HCT116 (cell line): Measurements from ENCODE around the gene ZNF432. TPM values are rescaled to one million over a fixed set of nuclear protein-coding genes. Genes with fewer than 3 reads are reported as not detected.

Source experiments
- ATAC-seq: fragments of 200-7000 bp; cut with Tn5 transposase; 2 replicates; pipeline ENCODE4 v1.9.1; 2020; ENCODE audit warnings: mild to moderate bottlenecking, moderate library complexity
- BruUV-seq: library from RNA; stranded (reverse); fragments of 400-500 nt; replicated peaks from 2 replicates; lab custom pipeline; 2021; lab: Mats Ljungman, UMichigan
- CTCF ChIA-PET: fragments of 300-600 bp; sonication (Branson Sonifier 250); formaldehyde crosslinking; loops from one replicate; lab custom pipeline; 2021; ENCODE audit warnings: antibody characterized with exemption; lab: Charles Lee
- POLR2A ChIA-PET: fragments of 300-600, 350-600 bp; sonication (Branson Sonifier 250); formaldehyde crosslinking; loops from one replicate; lab custom pipeline; 2021; ENCODE audit warnings: antibody characterized with exemption; lab: Charles Lee
- RAD21 ChIA-PET, 2 experiments: fragments of 300-600 bp; sonication (Branson Sonifier 250); formaldehyde crosslinking; loops; one replicate each; lab custom pipeline; 2023; ENCODE audit warnings: low total read pairs in 2 of 2; ENCODE audit not compliant: uncharacterized antibody in 2 of 2, unreplicated experiment in 2 of 2, low non-redundant PET in 1 of 2; lab: Charles Lee
- DNase-seq: peaks from one replicate; pipeline ENCODE4 v3.0.0-alpha.2; 2010; ENCODE audit warnings: low read depth, low spot score
- H2AFZ ChIP-seq: fragments of 200-600 bp; shearing (Covaris generic), sonication (generic); 2 replicates; pipeline ENCODE4 v1.6.1; 2017; ENCODE audit warnings: low read depth, mixed run types, mixed read lengths, antibody characterized with exemption, low read length; ENCODE audit not compliant: poor library complexity, severe bottlenecking
- H3K27ac ChIP-seq: 2 replicates; pipeline ENCODE4 v1.5.1; 2012; ENCODE audit warnings: low read depth, low read length
- H3K27me3 ChIP-seq: fragments of 200-600 bp; sonication (generic); 2 replicates; pipeline ENCODE4 v1.6.1; 2016; ENCODE audit warnings: mixed run types, low read length, mixed read lengths; ENCODE audit not compliant: insufficient read depth
- H3K36me3 ChIP-seq, 2 experiments: fragments of 200-500 bp in 1 of 2; fragments of 200-600 bp in 1 of 2; sonication (Bioruptor generic) in 1 of 2; sonication (generic) in 1 of 2; 2 replicates each; pipeline versions ENCODE4 v1.5.1 to v1.6.1; 2014 to 2016; ENCODE audit warnings: low read length in 2 of 2, inconsistent platforms in 1 of 2, mixed read lengths in 1 of 2, mixed run types in 1 of 2; ENCODE audit not compliant: insufficient read depth in 2 of 2, control insufficient read depth in 1 of 2
- H3K4me1 ChIP-seq, 2 experiments: fragments of 200-600 bp in 1 of 2; sonication (generic) in 1 of 2; 2 replicates each; pipeline versions ENCODE4 v1.5.1 to v1.6.1; 2012 to 2017; ENCODE audit warnings: low read length in 2 of 2, inconsistent platforms in 1 of 2, mild to moderate bottlenecking in 1 of 2, mixed read lengths in 1 of 2, mixed run types in 1 of 2, moderate library complexity in 1 of 2; ENCODE audit not compliant: insufficient read depth in 2 of 2, control insufficient read depth in 1 of 2
- H3K4me2 ChIP-seq: fragments of 200-600 bp; sonication (generic); 2 replicates; pipeline ENCODE4 v1.6.1; 2017; ENCODE audit warnings: mixed run types, low read length, mixed read lengths
- H3K4me3 ChIP-seq, 2 experiments: fragments of 200-600 bp in 1 of 2; sonication (generic) in 1 of 2; replicated peaks in 1 of 2; 2 replicates each; pipeline ENCODE4 v1.5.1; 2011 to 2016; ENCODE audit warnings: low read length in 2 of 2, control low read depth in 1 of 2, low read depth in 1 of 2, mild to moderate bottlenecking in 1 of 2, mixed read lengths in 1 of 2, mixed run types in 1 of 2
- H3K79me2 ChIP-seq: fragments of 200-600 bp; sonication (generic); 2 replicates; pipeline ENCODE4 v1.6.1; 2017; ENCODE audit warnings: mild to moderate bottlenecking, mixed run types, low read length, moderate library complexity, mixed read lengths; ENCODE audit not compliant: insufficient read depth
- H3K9ac ChIP-seq: fragments of 200-600 bp; sonication (generic); 2 replicates; pipeline ENCODE4 v1.6.1; 2016; ENCODE audit warnings: low read length, mixed read lengths
- H3K9me2 ChIP-seq: fragments of 200-600 bp; sonication (generic), shearing (Covaris generic); 2 replicates; pipeline ENCODE4 v1.6.1; 2017; ENCODE audit warnings: mixed run types, mild to moderate bottlenecking, moderate library complexity; ENCODE audit not compliant: insufficient read depth
- H3K9me3 ChIP-seq, 2 experiments: fragments of 200-500 bp in 1 of 2; fragments of 200-600 bp in 1 of 2; sonication (Bioruptor generic) in 1 of 2; sonication (generic) in 1 of 2; 2 replicates each; pipeline ENCODE4 v1.6.1; 2014 to 2017; ENCODE audit warnings: low read length in 2 of 2, mixed read lengths in 2 of 2, inconsistent platforms in 1 of 2, low read depth in 1 of 2, mild to moderate bottlenecking in 1 of 2, mixed run types in 1 of 2, moderate library complexity in 1 of 2; ENCODE audit not compliant: control insufficient read depth in 1 of 2, insufficient read depth in 1 of 2
- H4K20me1 ChIP-seq: fragments of 200-600 bp; sonication (generic), shearing (Covaris generic); 2 replicates; pipeline ENCODE4 v1.6.1; 2017; ENCODE audit warnings: mixed run types, mild to moderate bottlenecking, moderate library complexity; ENCODE audit not compliant: insufficient read depth
- ATF3 ChIP-seq: IDR thresholded peaks from 2 replicates; pipeline ENCODE4 v1.6.1; 2012
- CBX3 ChIP-seq: IDR thresholded peaks from 2 replicates; pipeline ENCODE4 v1.6.1; 2012; ENCODE audit warnings: low read depth
- CEBPB ChIP-seq: IDR thresholded peaks from 2 replicates; pipeline ENCODE4 v1.6.1; 2012; ENCODE audit warnings: low read depth
- CTCF ChIP-seq, 3 experiments: fragments of 200-600 bp in 1 of 3; sonication (generic) in 1 of 3; IDR thresholded peaks in 2 of 3; conservative IDR thresholded peaks in 1 of 3; 2 replicates each; pipeline ENCODE4 v1.5.1; 2012 to 2017; ENCODE audit warnings: low read depth in 2 of 3, low read length in 2 of 3, antibody characterized with exemption in 1 of 3, borderline replicate concordance in 1 of 3, control low read depth in 1 of 3, mild to moderate bottlenecking in 1 of 3, mixed read lengths in 1 of 3, mixed run types in 1 of 3, moderate library complexity in 1 of 3; ENCODE audit not compliant: insufficient read depth in 1 of 3
- EGR1 ChIP-seq: IDR thresholded peaks from 2 replicates; pipeline ENCODE4 v1.6.1; 2012; ENCODE audit warnings: low read depth
- ELF1 ChIP-seq: IDR thresholded peaks from 2 replicates; pipeline ENCODE4 v1.6.1; 2012; ENCODE audit warnings: low read depth, borderline replicate concordance
- EZH2 ChIP-seq: fragments of 200-600 bp; sonication (generic); IDR thresholded peaks from 2 replicates; pipeline ENCODE4 v1.6.1; 2017; ENCODE audit warnings: antibody characterized with exemption, mixed run types
- EZH2phosphoT487 ChIP-seq: fragments of 200-600 bp; IDR thresholded peaks from 2 replicates; pipeline ENCODE4 v1.6.1; 2018; ENCODE audit warnings: antibody characterized with exemption, borderline replicate concordance
- FOSL1 ChIP-seq: IDR thresholded peaks from 2 replicates; pipeline ENCODE4 v1.6.1; 2012; ENCODE audit warnings: low read depth
- JUND ChIP-seq: IDR thresholded peaks from 2 replicates; pipeline ENCODE4 v1.6.1; 2012
- MAX ChIP-seq: IDR thresholded peaks from 2 replicates; pipeline ENCODE4 v1.6.1; 2012
- POLR2AphosphoS5 ChIP-seq: IDR thresholded peaks from 2 replicates; pipeline ENCODE4 v1.6.1; 2011; ENCODE audit warnings: mild to moderate bottlenecking, low read depth, low read length, moderate library complexity
- RAD21 ChIP-seq: IDR thresholded peaks from 2 replicates; pipeline ENCODE4 v1.6.1; 2012; ENCODE audit warnings: low read depth, mild to moderate bottlenecking
- REST ChIP-seq: IDR thresholded peaks from 2 replicates; pipeline ENCODE4 v1.6.1; 2012; ENCODE audit warnings: low read depth
- SIN3A ChIP-seq: IDR thresholded peaks from 2 replicates; pipeline ENCODE4 v1.6.1; 2012; ENCODE audit warnings: low read depth
- SP1 ChIP-seq: IDR thresholded peaks from 2 replicates; pipeline ENCODE4 v1.6.1; 2012; ENCODE audit warnings: low read depth
- SRF ChIP-seq: IDR thresholded peaks from 2 replicates; pipeline ENCODE4 v1.6.1; 2012; ENCODE audit warnings: low read depth
- TCF7L2 ChIP-seq: IDR thresholded peaks from 2 replicates; pipeline ENCODE4 v1.7.0; 2011; ENCODE audit warnings: borderline replicate concordance, inconsistent platforms; ENCODE audit not compliant: insufficient read depth, insufficient read length; ENCODE audit errors: extremely low read depth
- ZBTB33 ChIP-seq: IDR thresholded peaks from 2 replicates; pipeline ENCODE4 v1.6.1; 2011; ENCODE audit warnings: mild to moderate bottlenecking, low read length, moderate library complexity; ENCODE audit not compliant: insufficient replicate concordance; ENCODE audit errors: extremely low read depth
- ZNF274 ChIP-seq: fragments of 200-500 bp; sonication (Bioruptor generic); IDR thresholded peaks from 2 replicates; pipeline ENCODE4 v1.6.1; 2014; ENCODE audit warnings: mild to moderate bottlenecking, low read depth, low read length, inconsistent platforms
- intact Hi-C: fragments of 100-400 bp; cut with micrococcal nuclease; formaldehyde crosslinking; loops from 2 replicates; pipeline ENCODE4 v1.10.0; 2022
- total RNA-seq: library from RNA; stranded (reverse); gene quantifications from one replicate; pipeline ENCODE4 v1.2.1, GENCODE V29; 2021; ENCODE audit not compliant: unreplicated experiment

The ZNF432 gene
- total RNA-seq, 1 experiment from 2014 or later, result 0.64 TPM

- no TSS peak for BruUV-seq
- POLR2A ChIA-PET, result no interaction called here
Observed at GRCh38 chr19:52086481-52086880, 37.8 kb upstream of the ZNF432 start.

More at GRCh38 chr19:52086481-52086880, 37.8 kb upstream of the ZNF432 start:
- no peak overlapping the region for H3K27ac ChIP-seq
- H3K79me2 ChIP-seq, result no peaks in the 10 kb centered on the region
- H3K9ac ChIP-seq, result no peak overlapping the region
- H3K36me3 ChIP-seq, result no peaks in the 10 kb centered on the region
- intact Hi-C loops, result no loop called here
- no peaks in the 10 kb centered on the region for H3K27me3 ChIP-seq
- RAD21 ChIA-PET, result no interaction called here
- no peak overlapping the region for H2AFZ ChIP-seq
- H3K9me3 ChIP-seq, result peaks cover 11 to 15% of the 10 kb centered on the region in 2 experiments; a peak in 2 of 4 replicates
- TF ChIP-seq EZH2, result no peak
- TF ChIP-seq TCF7L2, result no peak
- TF ChIP-seq RAD21, result no peak
- no peak for TF ChIP-seq CEBPB
- TF ChIP-seq ELF1, result no peak
- no peak for TF ChIP-seq FOSL1
- no peak for TF ChIP-seq ZBTB33
- no peak for TF ChIP-seq CTCF (IDR thresholded peaks at IDR 0.05 in 2 of 3, conservative IDR thresholded peaks at IDR 0.05 in 1 of 3; ENCODE audit: borderline replicate concordance in 1 of 3, insufficient read depth in 1 of 3, low read depth in 2 of 3, low read length in 2 of 3)
- TF ChIP-seq ATF3, result no peak
- TF ChIP-seq SP1, result no peak
- TF ChIP-seq SRF, result no peak
- no peak for TF ChIP-seq SIN3A
- no peak for TF ChIP-seq JUND
- no peak for TF ChIP-seq EGR1
- TF ChIP-seq ZNF274, result no peak
- TF ChIP-seq REST, result no peak
- no peak for TF ChIP-seq EZH2phosphoT487
- no peak for TF ChIP-seq POLR2AphosphoS5
- no peak for TF ChIP-seq CBX3
- TF ChIP-seq MAX, result no peak
- H4K20me1 ChIP-seq, result no peaks in the 10 kb centered on the region
- H3K4me2 ChIP-seq, result no peak overlapping the region
- no peaks in the 10 kb centered on the region for H3K9me2 ChIP-seq
- no peaks in the 10 kb centered on the region for H3K4me1 ChIP-seq
- CTCF ChIA-PET, result no interaction called here
- DNase-seq (no peak), ATAC-seq (no peak)
- no peak overlapping the region for H3K4me3 ChIP-seq
